ENCODE data around the gene SRA1. TPM values are rescaled to one million over a fixed set of nuclear protein-coding genes. Genes with fewer than 3 reads are reported as not detected.
"Not testable (repeated sequence)": the region's sequence is repeated elsewhere in the genome, so short reads cannot be mapped to it uniquely, and the experiment has no call there.

Gene SRA1
- total RNA-seq, 2 experiments from 2014 or later, result 18.8 to 24.5 TPM

GRCh38 chr5:140587495-140587894 lies 30.2 kb upstream of the SRA1 start:
- Histone ChIP-seq H3K79me2 (ENCODE audit: insufficient read depth, low read depth, low read length) (no peaks in the 10 kb centered on the region), H2AFZ (ENCODE audit: low read length) (no peak overlapping the region), H3K36me3 (ENCODE audit: insufficient read depth, low read length) (no peaks in the 10 kb centered on the region), H4K20me1 (ENCODE audit: insufficient read depth, low read length) (no peaks in the 10 kb centered on the region), H3K4me1 (ENCODE audit: insufficient read depth, low read length, poor library complexity, severe bottlenecking) (no peaks in the 10 kb centered on the region), H3K4me2 (ENCODE audit: low read length) (no peak overlapping the region), H3K9me3 (ENCODE audit: low read length) (no peaks in the 10 kb centered on the region; the same call in 1 of the 2 replicates), H3K9me2 (ENCODE audit: insufficient read depth, low read length) (no peaks in the 10 kb centered on the region), H3K4me3 (ENCODE audit: low read depth, low read length, poor library complexity, severe bottlenecking) (no peak overlapping the region), H3K27ac (ENCODE audit: low read depth, low read length, poor library complexity, severe bottlenecking) (no peak overlapping the region)
- ChIA-PET POLR2A (no interaction called here), CTCF (ENCODE audit: unreplicated experiment) (no interaction called here)
- no peak for DNase-seq (ENCODE audit: low spot score)
- intact Hi-C loops (cut with micrococcal nuclease; ENCODE audit: unreplicated experiment), result no loop called here
- BruUV-seq (replicated peaks), result no TSS peak
- no peak for TF ChIP-seq EZH2phosphoT487 (IDR thresholded peaks at IDR 0.05; ENCODE audit: borderline replicate concordance, low read depth, low read length)
- TF ChIP-seq, protein P1, sequence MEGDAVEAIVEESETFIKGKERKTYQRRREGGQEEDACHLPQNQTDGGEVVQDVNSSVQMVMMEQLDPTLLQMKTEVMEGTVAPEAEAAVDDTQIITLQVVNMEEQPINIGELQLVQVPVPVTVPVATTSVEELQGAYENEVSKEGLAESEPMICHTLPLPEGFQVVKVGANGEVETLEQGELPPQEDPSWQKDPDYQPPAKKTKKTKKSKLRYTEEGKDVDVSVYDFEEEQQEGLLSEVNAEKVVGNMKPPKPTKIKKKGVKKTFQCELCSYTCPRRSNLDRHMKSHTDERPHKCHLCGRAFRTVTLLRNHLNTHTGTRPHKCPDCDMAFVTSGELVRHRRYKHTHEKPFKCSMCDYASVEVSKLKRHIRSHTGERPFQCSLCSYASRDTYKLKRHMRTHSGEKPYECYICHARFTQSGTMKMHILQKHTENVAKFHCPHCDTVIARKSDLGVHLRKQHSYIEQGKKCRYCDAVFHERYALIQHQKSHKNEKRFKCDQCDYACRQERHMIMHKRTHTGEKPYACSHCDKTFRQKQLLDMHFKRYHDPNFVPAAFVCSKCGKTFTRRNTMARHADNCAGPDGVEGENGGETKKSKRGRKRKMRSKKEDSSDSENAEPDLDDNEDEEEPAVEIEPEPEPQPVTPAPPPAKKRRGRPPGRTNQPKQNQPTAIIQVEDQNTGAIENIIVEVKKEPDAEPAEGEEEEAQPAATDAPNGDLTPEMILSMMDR (conservative IDR thresholded peaks at IDR 0.05; ENCODE audit: low read length), result no peak

DNA sequence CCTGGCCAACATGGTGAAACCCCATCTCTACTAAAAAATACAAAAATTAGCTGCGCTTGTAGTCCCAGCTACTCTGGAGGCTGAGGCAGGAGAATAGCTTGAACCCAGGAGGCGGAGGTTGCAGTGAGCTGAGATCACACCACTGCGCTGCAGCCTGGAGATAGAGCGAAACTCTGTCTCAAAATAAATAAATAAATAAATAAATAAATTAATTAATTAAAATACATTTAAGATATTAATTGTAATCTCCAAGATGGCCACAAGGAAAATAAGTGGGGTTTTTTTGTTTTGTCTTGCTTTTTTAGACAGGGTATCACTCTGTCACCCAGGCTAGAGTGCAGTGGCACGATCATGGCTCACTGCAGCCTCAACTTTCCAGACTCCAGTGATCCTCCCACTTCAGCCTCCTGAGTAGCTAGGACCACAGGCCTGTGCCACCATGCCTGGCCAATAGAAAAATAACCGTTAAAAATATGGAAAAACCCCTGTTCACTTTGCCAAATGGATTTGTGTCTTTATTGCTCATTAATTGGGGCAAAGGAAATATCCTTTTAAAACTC lies 22.0 kb upstream of the SRA1 start:
- H3K79me2 ChIP-seq (ENCODE audit: insufficient read depth, low read depth, low read length); H3K36me3 ChIP-seq (ENCODE audit: insufficient read depth, low read length); H3K27ac ChIP-seq (ENCODE audit: low read depth, low read length, poor library complexity, severe bottlenecking); BruUV-seq (replicated peaks); H3K4me1 ChIP-seq (ENCODE audit: insufficient read depth, low read length, poor library complexity, severe bottlenecking); H3K4me3 ChIP-seq (ENCODE audit: low read depth, low read length, poor library complexity, severe bottlenecking); DNase-seq (ENCODE audit: low spot score); H3K9me2 ChIP-seq (ENCODE audit: insufficient read depth, low read length); H4K20me1 ChIP-seq (ENCODE audit: insufficient read depth, low read length); H3K4me2 ChIP-seq (ENCODE audit: low read length); intact Hi-C loops (cut with micrococcal nuclease; ENCODE audit: unreplicated experiment); H2AFZ ChIP-seq (ENCODE audit: low read length); CTCF ChIA-PET (ENCODE audit: unreplicated experiment); POLR2A ChIA-PET; H3K9me3 ChIP-seq (ENCODE audit: low read length): not testable (repeated sequence)

- DNase-seq (ENCODE audit: low spot score), result peak; percentile 14
- Histone ChIP-seq H2AFZ (ENCODE audit: low read length) (peak overlapping the region; percentile 91), H3K36me3 (ENCODE audit: insufficient read depth, low read length) (no peaks in the 10 kb centered on the region), H3K4me2 (ENCODE audit: low read length) (no peak overlapping the region), H3K4me1 (ENCODE audit: insufficient read depth, low read length, poor library complexity, severe bottlenecking) (peaks cover 4% of the 10 kb centered on the region), H3K27ac (ENCODE audit: low read depth, low read length, poor library complexity, severe bottlenecking) (no peak overlapping the region), H3K4me3 (ENCODE audit: low read depth, low read length, poor library complexity, severe bottlenecking) (no peak overlapping the region), H3K9me3 (ENCODE audit: low read length) (no peaks in the 10 kb centered on the region), H4K20me1 (ENCODE audit: insufficient read depth, low read length) (no peaks in the 10 kb centered on the region), H3K9me2 (ENCODE audit: insufficient read depth, low read length) (no peaks in the 10 kb centered on the region), H3K79me2 (ENCODE audit: insufficient read depth, low read depth, low read length) (no peaks in the 10 kb centered on the region)
- POLR2A ChIA-PET, result interaction anchor here (0.9 to 2.1 kb wide), 2 partner anchors 10 to 50 kb away, joined by 3 to 4 read pairs; no protein-coding TSS in a partner anchor
- TF ChIP-seq, protein P1 (conservative IDR thresholded peaks at IDR 0.05; ENCODE audit: low read length), result no peak
- no peak for TF ChIP-seq EZH2phosphoT487 (IDR thresholded peaks at IDR 0.05; ENCODE audit: borderline replicate concordance, low read depth, low read length)
- intact Hi-C loops (cut with micrococcal nuclease; ENCODE audit: unreplicated experiment), result no loop called here
- no TSS peak for BruUV-seq (replicated peaks)
- CTCF ChIA-PET (ENCODE audit: unreplicated experiment), result no interaction called here
These were observed 19.5 kb upstream of the SRA1 start for GRCh38 chr5:140576776-140577201.
